Eye (tissue), 1 donor: ENCODE results near the gene NCKAP5.

ENCODE experiments used
- DNase-seq: peaks from one replicate; pipeline ENCODE4 v3.0.0-alpha.2; 2015

Gene NCKAP5

GRCh38 chr2:132645722-132646539, 922.3 kb downstream of the NCKAP5 start:
- DNase-seq: no peak

GRCh38 chr2:132645176-132645575, 923.1 kb downstream of the NCKAP5 start:
- no peak for DNase-seq

- no peak for DNase-seq
These were observed 925.8 kb downstream of the NCKAP5 start for GRCh38 chr2:132642415-132642814.

DNA sequence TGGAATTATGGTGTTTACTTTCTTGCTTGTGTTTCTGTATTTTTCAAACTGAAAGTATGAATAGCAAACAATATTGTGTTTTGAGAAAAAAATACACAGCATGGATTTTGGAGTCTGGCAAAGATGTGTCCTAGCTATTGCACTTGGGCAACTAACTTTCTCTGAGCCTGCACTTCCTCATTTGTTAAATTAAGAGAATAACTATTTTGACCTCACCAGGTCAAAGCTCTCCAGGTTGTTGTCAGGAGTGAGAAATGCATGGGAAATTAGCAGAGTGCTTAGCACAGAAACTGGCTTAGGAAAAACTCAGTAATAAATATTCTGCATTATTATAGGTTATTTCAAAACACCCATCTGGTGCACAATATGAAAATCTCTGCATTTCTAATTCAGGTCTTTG, 926.4 kb downstream of the NCKAP5 start:
- no peak for DNase-seq

GRCh38 chr2:132640116-132640515, 928.1 kb downstream of the NCKAP5 start:
- DNase-seq: no peak

DNA sequence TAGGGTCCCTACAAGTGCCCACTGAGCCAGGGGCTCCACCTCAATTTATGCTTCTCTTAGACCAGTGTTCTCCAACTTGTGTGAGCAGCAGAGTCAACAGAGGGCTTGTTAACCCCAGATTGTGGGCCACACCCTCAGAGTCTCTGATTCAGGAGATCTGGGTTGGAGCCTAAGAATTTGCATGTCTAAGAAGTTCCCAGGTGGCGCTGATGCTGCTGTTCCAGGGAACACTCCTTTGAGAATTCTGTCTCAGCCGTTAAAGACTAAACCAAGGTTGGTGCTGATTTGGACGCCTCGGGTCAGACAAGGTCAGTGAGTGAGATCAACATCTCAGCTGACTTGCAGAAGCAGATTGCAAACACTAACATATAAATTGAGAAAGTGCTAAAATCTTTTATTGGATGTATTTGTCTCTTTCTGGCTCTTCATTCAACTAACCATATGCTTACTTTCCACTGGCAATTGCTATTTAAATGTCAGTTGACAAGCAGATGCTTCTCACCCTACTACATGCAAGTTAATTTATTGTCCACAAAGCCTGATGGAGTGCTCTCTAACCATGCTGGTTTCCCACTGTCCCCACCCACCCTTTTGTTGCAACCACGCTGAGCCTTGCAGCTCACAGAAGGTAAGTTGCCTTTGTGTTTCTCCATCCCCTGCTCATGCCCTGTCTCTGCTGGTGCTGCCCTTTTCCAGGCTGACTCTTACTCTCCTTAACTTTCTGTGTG, 929.8 kb downstream of the NCKAP5 start:
- DNase-seq: no peak

DNA sequence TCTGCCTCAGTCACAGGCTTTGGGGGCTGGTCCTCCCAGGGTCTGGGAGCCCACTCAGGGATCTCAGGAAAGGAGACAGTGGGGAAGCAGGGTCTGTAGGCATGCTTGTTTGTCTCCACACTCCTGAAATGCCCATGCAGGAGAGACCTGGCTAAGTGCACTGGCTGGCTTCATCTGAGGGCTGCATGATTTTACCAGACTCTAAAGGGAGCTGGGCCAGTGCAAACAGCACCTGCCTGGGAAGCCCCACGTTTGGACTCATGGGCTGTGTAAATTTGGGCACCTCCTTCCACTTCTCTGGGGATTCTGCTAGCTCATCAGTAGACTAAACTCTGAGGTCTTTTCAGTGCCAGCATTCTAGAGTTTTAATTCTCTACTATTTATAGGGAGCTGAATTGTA, 931.9 kb downstream of the NCKAP5 start:
- no peak for DNase-seq

- no peak for DNase-seq
These were observed 934.6 kb downstream of the NCKAP5 start for GRCh38 chr2:132633635-132634034.

- DNase-seq: no peak
These were observed 936.1 kb downstream of the NCKAP5 start for GRCh38 chr2:132632000-132632649.

GRCh38 chr2:132627536-132627935, 940.7 kb downstream of the NCKAP5 start:
- DNase-seq: no peak

DNA sequence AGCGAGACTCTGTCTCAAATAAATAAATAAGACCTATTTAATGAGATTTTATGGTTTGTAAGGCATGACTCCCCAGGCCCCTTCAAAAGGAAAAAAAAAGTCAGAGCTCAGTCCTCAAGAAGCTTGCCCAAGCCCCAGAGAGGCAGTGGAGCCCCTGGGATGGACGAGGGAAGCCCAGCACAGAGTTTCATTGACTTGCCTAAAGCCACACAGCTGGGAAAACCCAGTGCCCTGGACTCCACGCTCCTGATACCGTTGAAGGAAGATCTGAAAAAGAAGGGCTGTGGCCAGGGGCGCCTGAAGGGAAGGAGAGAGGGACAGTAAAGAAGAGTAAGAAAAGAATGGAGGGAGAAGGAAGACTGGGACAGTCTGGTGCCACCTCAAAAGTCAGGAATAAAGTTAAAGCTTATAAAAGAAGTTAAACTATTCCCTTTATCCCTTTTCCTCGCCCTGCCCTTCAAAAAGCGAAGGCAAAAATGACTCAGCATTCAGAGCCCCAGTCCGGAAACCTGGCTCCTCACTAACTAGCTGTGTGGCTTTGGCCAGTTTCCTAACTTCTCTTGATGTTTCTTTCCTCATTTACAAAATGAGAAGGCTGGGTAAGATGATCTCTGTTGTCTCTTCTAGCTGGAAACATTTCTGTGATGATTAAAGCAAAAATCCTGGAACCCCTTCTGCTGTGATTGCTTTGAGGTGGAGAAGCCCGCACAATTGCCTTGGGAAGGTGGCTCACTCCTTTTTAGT, 945.0 kb downstream of the NCKAP5 start:
- DNase-seq: no peak
